ENCODE results near the gene PLXNC1. TPM values are rescaled to one million over a fixed set of nuclear protein-coding genes. Genes with fewer than 3 reads are reported as not detected.

PLXNC1 gene
- total RNA-seq, 1 donor from 2014 or later, result 1.8 TPM

- Histone ChIP-seq H3K27me3 (no peaks in the 10 kb centered on the region), H3K27ac (no peak overlapping the region), H3K36me3 (no peaks in the 10 kb centered on the region), H3K4me1 (no peaks in the 10 kb centered on the region), H3K4me3 (no peak overlapping the region), H3K9me3 (no peaks in the 10 kb centered on the region)
- no peak for TF ChIP-seq CTCF (IDR thresholded peaks at IDR 0.05)
- DNase-seq (ENCODE audit: low spot score in 2 of 2), result no peak
- intact Hi-C loops (cut with DNase I), result no loop called here
Observed at GRCh38 chr12:94218233-94218632, 69.9 kb downstream of the PLXNC1 start.

GRCh38 chr12:94219622-94220302 lies 71.4 kb downstream of the PLXNC1 start:
- intact Hi-C loops (cut with DNase I), result no loop called here
- no peak for TF ChIP-seq CTCF (IDR thresholded peaks at IDR 0.05)

GRCh38 chr12:94220804-94221203 lies 72.4 kb downstream of the PLXNC1 start:
- intact Hi-C loops (cut with DNase I), result no loop called here
- DNase-seq (ENCODE audit: low spot score in 2 of 2), result no peak
- TF ChIP-seq CTCF (IDR thresholded peaks at IDR 0.05), result no peak
- Histone ChIP-seq H3K4me1 (no peaks in the 10 kb centered on the region), H3K27me3 (no peaks in the 10 kb centered on the region), H3K36me3 (no peaks in the 10 kb centered on the region), H3K4me3 (no peak overlapping the region), H3K9me3 (no peaks in the 10 kb centered on the region), H3K27ac (no peak overlapping the region)

More at GRCh38 chr12:94219622-94220302, 71.4 kb downstream of the PLXNC1 start:
- no peak overlapping the region for H3K4me3 ChIP-seq
- no peak overlapping the region for H3K27ac ChIP-seq
- H3K9me3 ChIP-seq, result no peaks in the 10 kb centered on the region
- no peaks in the 10 kb centered on the region for H3K36me3 ChIP-seq
- H3K4me1 ChIP-seq, result no peaks in the 10 kb centered on the region
- DNase-seq (ENCODE audit: low spot score in 2 of 2), result no peak
- H3K27me3 ChIP-seq, result no peaks in the 10 kb centered on the region

GRCh38 chr12:94222351-94223084 lies 74.1 kb downstream of the PLXNC1 start:
- no peak for DNase-seq (ENCODE audit: low spot score in 2 of 2)
- Histone ChIP-seq H3K36me3 (no peaks in the 10 kb centered on the region), H3K9me3 (no peaks in the 10 kb centered on the region), H3K4me1 (no peaks in the 10 kb centered on the region), H3K27ac (no peak overlapping the region), H3K4me3 (no peak overlapping the region), H3K27me3 (no peaks in the 10 kb centered on the region)
- TF ChIP-seq CTCF (IDR thresholded peaks at IDR 0.05), result no peak
- intact Hi-C loops (cut with DNase I), result no loop called here

GRCh38 chr12:94223842-94224241 lies 75.5 kb downstream of the PLXNC1 start:
- H3K4me1 ChIP-seq, result no peaks in the 10 kb centered on the region
- no peak overlapping the region for H3K27ac ChIP-seq
- no peaks in the 10 kb centered on the region for H3K27me3 ChIP-seq
- DNase-seq (ENCODE audit: low spot score in 2 of 2), result no peak
- TF ChIP-seq CTCF (IDR thresholded peaks at IDR 0.05), result no peak
- H3K4me3 ChIP-seq, result no peak overlapping the region
- intact Hi-C loops (cut with DNase I), result no loop called here
- no peaks in the 10 kb centered on the region for H3K36me3 ChIP-seq
- H3K9me3 ChIP-seq, result no peaks in the 10 kb centered on the region
